Measurements from ENCODE around the gene KPNA5. TPM values are rescaled to one million over a fixed set of nuclear protein-coding genes. Genes with fewer than 3 reads are reported as not detected.
"Not testable (repeated sequence)": the region's sequence is repeated elsewhere in the genome, so short reads cannot be mapped to it uniquely, and the experiment has no call there.

KPNA5 gene
- total RNA-seq, 2 donors from 2014 or later, result 5.1 to 6.9 TPM

DNA sequence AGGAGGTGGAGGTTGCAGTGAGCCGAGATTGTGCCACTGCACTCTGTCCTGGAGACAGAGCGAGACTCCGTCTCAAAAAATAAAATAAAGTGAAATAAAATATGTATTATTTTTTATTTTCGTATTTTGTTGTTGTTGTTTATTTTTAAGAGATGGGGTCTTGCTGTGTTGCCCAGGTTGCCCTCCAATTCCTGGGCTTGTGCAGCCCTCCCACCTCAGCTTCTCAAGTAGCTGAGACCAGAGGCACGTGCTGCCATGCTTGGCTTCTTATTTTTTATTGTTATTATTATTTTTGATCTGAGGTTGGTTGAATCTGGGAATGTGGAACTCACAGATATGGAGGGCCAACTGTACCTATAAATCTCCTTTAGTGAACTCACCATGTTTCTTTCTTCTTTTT is 10.1 kb downstream of the KPNA5 start:
- no peaks in the 10 kb centered on the region for H3K9me3 ChIP-seq
- no peak overlapping the region for H3K4me3 ChIP-seq

DNA sequence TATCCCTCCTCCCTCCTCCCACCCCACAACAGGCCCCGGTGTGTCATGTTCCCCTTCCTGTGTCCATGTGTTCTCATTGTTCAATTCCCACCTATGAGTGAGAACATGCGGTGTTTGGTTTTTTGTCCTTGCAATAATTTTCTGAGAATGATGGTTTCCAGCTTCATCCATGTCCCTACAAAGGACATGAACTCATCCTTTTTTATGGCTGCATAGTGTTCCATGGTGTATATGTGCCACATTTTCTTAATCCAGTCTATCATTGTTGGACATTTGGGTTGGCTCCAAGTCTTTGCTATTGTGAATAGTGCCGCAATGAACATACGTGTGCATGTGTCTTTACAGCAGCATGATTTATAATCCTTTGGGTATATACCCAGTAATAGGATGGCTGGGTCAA is 11.9 kb downstream of the KPNA5 start:
- not testable (repeated sequence) for H3K4me3 ChIP-seq, H3K9me3 ChIP-seq

More for the DNA sequence above, 10.1 kb downstream of the KPNA5 start:
- Histone ChIP-seq H3K36me3 (no peaks in the 10 kb centered on the region), H3K4me1 (peaks cover 0 to 4% of the 10 kb centered on the region in 2 donors), H3K27me3 (no peaks in the 10 kb centered on the region), H3K27ac (no peak overlapping the region)
- TF ChIP-seq, protein P1, sequence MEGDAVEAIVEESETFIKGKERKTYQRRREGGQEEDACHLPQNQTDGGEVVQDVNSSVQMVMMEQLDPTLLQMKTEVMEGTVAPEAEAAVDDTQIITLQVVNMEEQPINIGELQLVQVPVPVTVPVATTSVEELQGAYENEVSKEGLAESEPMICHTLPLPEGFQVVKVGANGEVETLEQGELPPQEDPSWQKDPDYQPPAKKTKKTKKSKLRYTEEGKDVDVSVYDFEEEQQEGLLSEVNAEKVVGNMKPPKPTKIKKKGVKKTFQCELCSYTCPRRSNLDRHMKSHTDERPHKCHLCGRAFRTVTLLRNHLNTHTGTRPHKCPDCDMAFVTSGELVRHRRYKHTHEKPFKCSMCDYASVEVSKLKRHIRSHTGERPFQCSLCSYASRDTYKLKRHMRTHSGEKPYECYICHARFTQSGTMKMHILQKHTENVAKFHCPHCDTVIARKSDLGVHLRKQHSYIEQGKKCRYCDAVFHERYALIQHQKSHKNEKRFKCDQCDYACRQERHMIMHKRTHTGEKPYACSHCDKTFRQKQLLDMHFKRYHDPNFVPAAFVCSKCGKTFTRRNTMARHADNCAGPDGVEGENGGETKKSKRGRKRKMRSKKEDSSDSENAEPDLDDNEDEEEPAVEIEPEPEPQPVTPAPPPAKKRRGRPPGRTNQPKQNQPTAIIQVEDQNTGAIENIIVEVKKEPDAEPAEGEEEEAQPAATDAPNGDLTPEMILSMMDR (IDR thresholded peaks at IDR 0.05), result no peak
- no peak for DNase-seq (ENCODE audit: low spot score)

DNA sequence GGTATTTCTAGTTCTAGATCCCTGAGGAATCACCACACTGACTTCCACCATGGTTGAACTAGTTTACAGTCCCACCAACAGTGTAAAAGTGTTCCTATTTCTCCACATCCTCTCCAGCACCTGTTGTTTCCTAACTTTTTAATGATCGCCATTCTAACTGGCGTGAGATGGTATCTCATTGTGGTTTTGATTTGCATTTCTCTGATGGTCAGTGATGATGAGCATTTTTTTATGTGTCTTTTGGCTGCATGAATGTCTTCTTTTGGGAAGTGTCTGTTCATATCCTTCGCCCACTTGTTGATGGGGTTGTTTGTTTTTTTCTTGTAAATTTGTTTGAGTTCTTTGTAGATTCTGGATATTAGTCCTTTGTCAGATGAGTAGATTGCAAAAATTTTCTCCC is 12.3 kb downstream of the KPNA5 start:
- H3K4me1 ChIP-seq; H3K36me3 ChIP-seq; H3K9me3 ChIP-seq; H3K4me3 ChIP-seq; H3K27me3 ChIP-seq; H3K27ac ChIP-seq; DNase-seq (ENCODE audit: low spot score): not testable (repeated sequence)

More for the DNA sequence above, 11.9 kb downstream of the KPNA5 start:
- not testable (repeated sequence) for H3K27me3 ChIP-seq; DNase-seq (ENCODE audit: low spot score); H3K4me1 ChIP-seq; H3K27ac ChIP-seq; H3K36me3 ChIP-seq

DNA sequence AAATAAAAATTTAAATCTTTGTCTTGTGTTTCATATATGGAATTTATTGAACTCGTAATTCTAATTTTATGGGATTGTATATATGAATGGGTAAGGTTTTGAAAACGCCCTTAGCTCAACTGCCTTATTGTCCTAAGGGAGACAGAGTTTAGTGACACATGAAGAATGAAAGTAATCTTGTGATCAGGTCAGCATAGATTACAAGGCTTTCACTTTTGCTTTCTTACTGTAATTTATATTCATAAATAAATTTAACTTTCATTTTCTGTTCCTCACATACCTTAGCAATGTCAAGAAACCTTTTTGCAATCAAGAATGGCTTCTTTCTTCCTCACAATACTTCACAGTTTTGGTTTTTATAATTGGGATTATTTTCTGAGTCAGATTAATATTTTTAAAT is 14.4 kb downstream of the KPNA5 start:
- DNase-seq (ENCODE audit: low spot score), result no peak
- Histone ChIP-seq H3K27me3 (no peaks in the 10 kb centered on the region), H3K27ac (no peak overlapping the region), H3K4me1 (no peaks in the 10 kb centered on the region), H3K9me3 (no peaks in the 10 kb centered on the region), H3K4me3 (no peak overlapping the region), H3K36me3 (peaks cover 4% of the 10 kb centered on the region)
- TF ChIP-seq, protein P1 (IDR thresholded peaks at IDR 0.05), result no peak

DNA sequence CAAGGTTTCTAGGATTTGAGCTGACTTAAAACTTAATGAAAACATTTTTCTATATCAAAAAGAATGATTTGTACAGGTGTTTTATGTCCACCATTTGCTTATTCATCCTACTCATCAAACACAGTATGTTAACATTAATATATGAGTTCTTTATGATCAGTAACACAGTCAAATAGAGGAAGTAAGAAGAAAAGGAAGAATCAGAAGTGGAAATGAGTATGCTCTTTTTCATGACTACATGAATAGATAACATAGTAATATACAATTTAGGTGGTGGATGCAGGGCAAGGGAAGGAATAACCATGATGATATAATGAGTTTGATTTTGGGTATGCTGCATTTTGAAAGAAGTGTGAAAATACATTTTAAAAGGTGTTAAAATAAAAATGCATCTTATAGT is 16.5 kb downstream of the KPNA5 start:
- Histone ChIP-seq H3K4me1 (no peaks in the 10 kb centered on the region), H3K27me3 (no peaks in the 10 kb centered on the region), H3K9me3 (no peaks in the 10 kb centered on the region), H3K36me3 (peaks cover 6% of the 10 kb centered on the region), H3K4me3 (no peak overlapping the region), H3K27ac (no peak overlapping the region)
- TF ChIP-seq, protein P1 (IDR thresholded peaks at IDR 0.05), result no peak
- DNase-seq (ENCODE audit: low spot score), result no peak

DNA sequence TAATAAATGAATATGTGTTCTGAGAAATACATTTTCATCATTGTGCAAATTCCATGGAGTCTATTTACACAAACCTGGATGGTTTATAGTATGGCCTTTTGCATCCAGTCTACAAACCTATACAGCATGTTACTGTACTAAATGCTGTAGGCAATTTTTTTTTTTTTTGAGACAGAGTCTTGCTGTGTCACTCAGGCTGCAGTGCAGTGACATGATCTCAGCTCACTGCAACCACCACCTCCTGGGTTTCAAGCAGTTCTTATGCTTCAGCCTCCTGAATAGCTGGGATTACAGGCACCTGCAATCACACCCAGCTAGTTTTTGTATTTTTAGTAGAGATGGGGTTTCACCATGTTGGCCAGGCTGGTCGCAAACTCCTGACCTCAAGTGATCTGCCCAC is 22.9 kb downstream of the KPNA5 start:
- not testable (repeated sequence) for H3K27ac ChIP-seq, H3K4me3 ChIP-seq

DNA sequence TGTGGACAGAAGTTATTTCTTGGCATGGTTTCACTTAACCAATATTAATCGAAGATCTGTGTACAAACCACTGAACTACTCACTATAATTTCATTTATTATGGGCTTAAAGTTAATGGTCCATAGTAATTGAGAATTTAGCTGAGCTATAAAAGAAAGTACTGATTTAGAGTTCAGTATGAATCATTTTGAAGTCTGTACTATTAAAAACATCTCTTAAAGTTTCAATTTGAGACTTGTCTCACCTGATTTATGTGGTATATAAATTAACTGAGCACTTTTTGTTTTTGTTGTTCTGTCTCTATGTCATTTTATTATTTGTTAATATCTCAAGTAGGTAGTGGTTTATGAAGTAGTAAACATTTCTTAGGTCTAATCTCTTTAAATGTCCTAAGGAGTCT is 24.9 kb downstream of the KPNA5 start:
- TF ChIP-seq, protein P1 (IDR thresholded peaks at IDR 0.05), result no peak
- no peak for DNase-seq (ENCODE audit: low spot score)
- Histone ChIP-seq H3K27ac (no peak overlapping the region), H3K4me3 (no peak overlapping the region), H3K36me3 (peaks cover 9% of the 10 kb centered on the region), H3K27me3 (no peaks in the 10 kb centered on the region), H3K4me1 (no peaks in the 10 kb centered on the region), H3K9me3 (no peaks in the 10 kb centered on the region)

More for the DNA sequence above, 22.9 kb downstream of the KPNA5 start:
- H3K27me3 ChIP-seq; H3K4me1 ChIP-seq; H3K9me3 ChIP-seq; DNase-seq (ENCODE audit: low spot score): not testable (repeated sequence)
- H3K36me3 ChIP-seq, result peaks cover 15% of the 10 kb centered on the region
